Esophagus muscularis mucosa (tissue), 4 donors: ENCODE measurements around the gene HIC1.

Experiments
- CTCF ChIP-seq, 3 experiments: fragments of 200-600 bp in 2 of 3; fragments of 450-650 bp in 1 of 3; sonication (generic) in 2 of 3; IDR thresholded peaks; one replicate each; pipeline ENCODE4 v1.5.1; 2017 to 2019; ENCODE audit warnings: antibody characterized with exemption in 3 of 3, mild to moderate bottlenecking in 2 of 3, moderate library complexity in 1 of 3
- EP300 ChIP-seq: sonication (generic); formaldehyde crosslinking; IDR thresholded peaks from one replicate; pipeline ENCODE4 v1.6.1; 2017; ENCODE audit warnings: antibody characterized with exemption
- POLR2A ChIP-seq: fragments of 450-650 bp; IDR thresholded peaks from one replicate; pipeline ENCODE4 v1.6.1; 2017; ENCODE audit warnings: antibody characterized with exemption, moderate library complexity, mild to moderate bottlenecking, low read depth

- TF ChIP-seq CTCF (IDR thresholded peaks at IDR 0.05), result no peak
- no peak for TF ChIP-seq POLR2A
- no peak for TF ChIP-seq EP300
Observed at GRCh38 chr17:2060681-2061440, 6.0 kb downstream of the HIC1 start.
